B cell (primary cell): Measurements from ENCODE around the gene TP63. TPM values are rescaled to one million over a fixed set of nuclear protein-coding genes. Genes with fewer than 3 reads are reported as not detected.

Experiments
- ATAC-seq: fragments of 200-7000 bp; cut with Tn5 transposase; one replicate; pipeline ENCODE4 v1.10.0; 2021; ENCODE audit warnings: low read depth, mild to moderate bottlenecking, moderate number of reproducible peaks, moderate library complexity
- CTCF ChIA-PET: fragments of 350-600 bp; sonication (Branson Sonifier 250); formaldehyde crosslinking; loops from one replicate; lab custom pipeline; 2021; ENCODE audit warnings: antibody characterized with exemption, inconsistent platforms; lab: Charles Lee
- POLR2A ChIA-PET: fragments of 350-600 bp; sonication (Branson Sonifier 250); formaldehyde crosslinking; loops from one replicate; lab custom pipeline; 2021; ENCODE audit warnings: antibody characterized with exemption; lab: Charles Lee
- DNase-seq: peaks from one replicate; pipeline ENCODE4 v3.0.0; 2013
- H2AFZ ChIP-seq: 2 replicates; pipeline ENCODE4 v1.6.1; 2012; ENCODE audit warnings: mild to moderate bottlenecking, low read depth, low read length; ENCODE audit not compliant: insufficient read depth, poor library complexity, severe bottlenecking
- H3K27ac ChIP-seq, 2 donors: 1 replicate in 1 of 2; 2 replicates in 1 of 2; pipeline ENCODE4 v1.5.1; 2012 to 2013; ENCODE audit warnings: low read length in 2 of 2, mild to moderate bottlenecking in 2 of 2, moderate library complexity in 1 of 2
- H3K27me3 ChIP-seq, 4 experiments: fragments of 200-600 bp in 1 of 4; sonication (generic) in 1 of 4; replicated peaks in 1 of 4; 1 replicate in 2 of 4; 2 replicates in 2 of 4; pipeline versions ENCODE4 v1.6.1 to v1.7.0; 2013 to 2016; ENCODE audit warnings: low read length in 3 of 4, mild to moderate bottlenecking in 2 of 4, mixed read lengths in 1 of 4, moderate library complexity in 1 of 4; ENCODE audit not compliant: insufficient read depth in 4 of 4, control insufficient read depth in 3 of 4; ENCODE audit errors: control extremely low read depth in 1 of 4
- H3K36me3 ChIP-seq, 2 experiments: replicated peaks in 1 of 2; 1 replicate in 1 of 2; 2 replicates in 1 of 2; pipeline versions ENCODE4 v1.6.1 to v1.7.1; 2013; ENCODE audit warnings: low read length in 1 of 2; ENCODE audit not compliant: insufficient read depth in 2 of 2, control insufficient read depth in 1 of 2; ENCODE audit errors: control extremely low read depth in 1 of 2, extremely low read depth in 1 of 2
- H3K4me1 ChIP-seq, 2 donors: fragments of 200-600 bp in 1 of 2; sonication (generic) in 1 of 2; 1 replicate in 1 of 2; 2 replicates in 1 of 2; pipeline versions ENCODE4 v1.5.1 to v1.6.1; 2013 to 2017; ENCODE audit warnings: low read length in 2 of 2; ENCODE audit not compliant: control insufficient read depth in 2 of 2, insufficient read depth in 2 of 2
- H3K4me2 ChIP-seq: replicated peaks from 2 replicates; pipeline ENCODE3; 2012; ENCODE audit warnings: mild to moderate bottlenecking, low read depth, low read length; ENCODE audit not compliant: poor library complexity, severe bottlenecking
- H3K4me3 ChIP-seq, 5 experiments: fragments of 200-600 bp in 1 of 5; sonication (generic) in 1 of 5; 1 replicate in 3 of 5; 2 replicates in 2 of 5; pipeline versions ENCODE4 v1.5.1 to v1.7.0; 2011 to 2016; ENCODE audit warnings: low read length in 4 of 5, mild to moderate bottlenecking in 4 of 5, low read depth in 2 of 5, control low read depth in 1 of 5, moderate library complexity in 1 of 5; ENCODE audit not compliant: insufficient read depth in 1 of 5; ENCODE audit errors: control extremely low read depth in 1 of 5, extremely low read depth in 1 of 5
- H3K79me2 ChIP-seq: fragments of 200-600 bp; sonication (generic); one replicate; pipeline ENCODE4 v1.6.0; 2016; ENCODE audit warnings: low read length; ENCODE audit not compliant: control insufficient read depth, insufficient read depth
- H3K9ac ChIP-seq: fragments of 200-600 bp; sonication (generic); 2 replicates; pipeline ENCODE4 v1.6.1; 2017; ENCODE audit warnings: mild to moderate bottlenecking, low read length, moderate library complexity
- H3K9me3 ChIP-seq, 3 donors: one replicate each; pipeline versions ENCODE4 v1.6.1 to v1.7.1; 2013; ENCODE audit warnings: low read length in 2 of 3; ENCODE audit not compliant: control insufficient read depth in 2 of 3, insufficient read depth in 1 of 3; ENCODE audit errors: control extremely low read depth in 1 of 3
- H4K20me1 ChIP-seq: 2 replicates; pipeline ENCODE4 v1.6.0; 2012; ENCODE audit warnings: mild to moderate bottlenecking, low read length; ENCODE audit not compliant: insufficient read depth, control insufficient read depth, poor library complexity, severe bottlenecking
- H3K27ac Mint-ChIP-seq: one replicate; pipeline ENCODE4 v1.8.0; 2021; ENCODE audit warnings: mixed read lengths
- H3K27me3 Mint-ChIP-seq: one replicate; pipeline ENCODE4 v1.8.0; 2021; ENCODE audit warnings: mixed read lengths
- H3K4me1 Mint-ChIP-seq: one replicate; pipeline ENCODE4 v1.8.0; 2021; ENCODE audit warnings: mixed read lengths
- H3K4me3 Mint-ChIP-seq: one replicate; pipeline ENCODE4 v1.8.0; 2021; ENCODE audit warnings: mixed read lengths
- H3K9me3 Mint-ChIP-seq: one replicate; pipeline ENCODE4 v1.8.0; 2022; ENCODE audit warnings: mixed read lengths; ENCODE audit not compliant: insufficient read depth
- CTCF ChIP-seq: fragments of 200-600 bp; IDR thresholded peaks from one replicate; pipeline ENCODE4 v1.8.0; 2022; ENCODE audit warnings: antibody characterized with exemption, mild to moderate bottlenecking
- EZH2 ChIP-seq: IDR thresholded peaks from 2 replicates; pipeline ENCODE4 v1.6.1; 2012; ENCODE audit warnings: borderline replicate concordance, low read depth, mild to moderate bottlenecking, moderate library complexity, low read length; ENCODE audit not compliant: insufficient read depth, poor library complexity, severe bottlenecking
- WGBS: methylation state at CpG from one replicate; pipeline ENCODE4 v1.1.5; 2013; ENCODE audit warnings: missing lambda C conversion rate; ENCODE audit not compliant: insufficient coverage; 5-methylcytosine and 5-hydroxymethylcytosine counted together
- intact Hi-C: fragments of 100-400 bp; cut with micrococcal nuclease; formaldehyde crosslinking; loops from one replicate; pipeline ENCODE4 v1.10.0; 2022
- polyA plus RNA-seq: library from polyadenylated mRNA; depleted of rRNA; stranded (reverse); fragments of >200 nt; gene quantifications from 2 replicates; pipeline ENCODE4 v1.2.3, GENCODE V29; 2012
- total RNA-seq, 2 donors: library from RNA; stranded (reverse); fragments of 120-200 nt in 1 of 2; gene quantifications; 1 replicate in 1 of 2; 2 replicates in 1 of 2; pipeline versions ENCODE4 v1.2.3 to v1.2.4, GENCODE V29; 2013 to 2022

Gene TP63
- total and polyA plus RNA-seq, 2 donors (not counting 1 experiment from before 2014, with no cell fraction given): 1.2 to 2.0 TPM

GRCh38 chr3:189834462-189834861 is 203.3 kb downstream of the TP63 start:
- H3K4me2 ChIP-seq: no peak overlapping the region
- ChIA-PET CTCF (no interaction called here), POLR2A (no interaction called here)

GRCh38 chr3:189836795-189837194 is 205.6 kb downstream of the TP63 start:
- H3K4me1 Mint-ChIP-seq: no peaks in the 10 kb centered on the region
- H3K9me3 Mint-ChIP-seq: no peaks in the 10 kb centered on the region
- CTCF ChIA-PET: no interaction called here
- no peak overlapping the region for H3K27ac ChIP-seq
- no peak overlapping the region for H2AFZ ChIP-seq
- 82% methylated on average over 4 of the region's 5 CpGs for whole genome bisulfite sequencing
- no peaks in the 10 kb centered on the region for H3K4me1 ChIP-seq
- no peak overlapping the region for H3K4me3 Mint-ChIP-seq
- H3K27me3 Mint-ChIP-seq: no peaks in the 10 kb centered on the region
- H3K9me3 ChIP-seq: no peaks in the 10 kb centered on the region
- TF ChIP-seq CTCF (no peak), EZH2 (no peak)
- intact Hi-C loops: no loop called here
- no peak overlapping the region for H3K27ac Mint-ChIP-seq
- no peaks in the 10 kb centered on the region for H3K36me3 ChIP-seq
- no peaks in the 10 kb centered on the region for H3K79me2 ChIP-seq
- no peak overlapping the region for H3K4me2 ChIP-seq
- H3K4me3 ChIP-seq: no peak overlapping the region
- H3K27me3 ChIP-seq: no peaks in the 10 kb centered on the region
- POLR2A ChIA-PET: no interaction called here
- no peak overlapping the region for H3K9ac ChIP-seq
- no peak for DNase-seq
- H4K20me1 ChIP-seq: no peaks in the 10 kb centered on the region
- no peak for ATAC-seq

More at GRCh38 chr3:189834462-189834861, 203.3 kb downstream of the TP63 start:
- H3K9me3 ChIP-seq: no peaks in the 10 kb centered on the region
- no peak overlapping the region for H3K9ac ChIP-seq
- Mint-ChIP-seq H3K4me3 (no peak overlapping the region), H3K27me3 (no peaks in the 10 kb centered on the region), H3K9me3 (no peaks in the 10 kb centered on the region), H3K27ac (no peak overlapping the region), H3K4me1 (no peaks in the 10 kb centered on the region)
- intact Hi-C loops: no loop called here
- no peaks in the 10 kb centered on the region for H3K79me2 ChIP-seq
- no peak for DNase-seq
- whole genome bisulfite sequencing: no CpG with 5 or more reads among the region's 5 CpGs
- H3K27ac ChIP-seq: no peak overlapping the region
- no peak overlapping the region for H2AFZ ChIP-seq
- no peaks in the 10 kb centered on the region for H3K27me3 ChIP-seq
- no peak for ATAC-seq
- TF ChIP-seq CTCF (no peak), EZH2 (no peak)
- no peaks in the 10 kb centered on the region for H3K4me1 ChIP-seq
- no peaks in the 10 kb centered on the region for H4K20me1 ChIP-seq
- no peak overlapping the region for H3K4me3 ChIP-seq
- H3K36me3 ChIP-seq: no peaks in the 10 kb centered on the region
